GM08714 (cell line): ENCODE results near the gene ADIPOR1.
"Not testable (repeated sequence)": the region's sequence is repeated elsewhere in the genome, so short reads cannot be mapped to it uniquely, and the experiment has no call there.

Experiments
- H3K4me3 ChIP-seq: fragments of 200-500 bp; sonication (Bioruptor generic); 2 replicates; pipeline ENCODE4 v1.5.1; 2014; ENCODE audit warnings: mild to moderate bottlenecking, low read length, inconsistent platforms
- ZNF274 ChIP-seq: IDR thresholded peaks from 2 replicates; pipeline ENCODE4 v1.6.1; 2012; ENCODE audit warnings: mild to moderate bottlenecking, low read depth, low read length

ADIPOR1 gene

GRCh38 chr1:202961220-202961880, 3.2 kb upstream of the ADIPOR1 start:
- no peak for TF ChIP-seq ZNF274

GRCh38 chr1:202959276-202959620, 1.1 kb upstream of the ADIPOR1 start:
- H3K4me3 ChIP-seq = no peak overlapping the region
- TF ChIP-seq ZNF274 = no peak

More at GRCh38 chr1:202961220-202961880, 3.2 kb upstream of the ADIPOR1 start:
- no peak overlapping the region for H3K4me3 ChIP-seq

GRCh38 chr1:202958544-202959275, 598 bp upstream of the ADIPOR1 start:
- TF ChIP-seq ZNF274 = no peak
- H3K4me3 ChIP-seq = peak overlapping the region; percentile 67

- H3K4me3 ChIP-seq = peak overlapping the region; percentile 88
Observed at GRCh38 chr1:202956969-202957368, 1.1 kb downstream of the ADIPOR1 start.

GRCh38 chr1:202954057-202954745, 3.9 kb downstream of the ADIPOR1 start:
- no peak overlapping the region for H3K4me3 ChIP-seq
- no peak for TF ChIP-seq ZNF274

More at GRCh38 chr1:202956969-202957368, 1.1 kb downstream of the ADIPOR1 start:
- TF ChIP-seq ZNF274 = no peak

- H3K4me3 ChIP-seq = no peak overlapping the region
- no peak for TF ChIP-seq ZNF274
Observed at GRCh38 chr1:202953392-202953791, 4.7 kb downstream of the ADIPOR1 start.

GRCh38 chr1:202952818-202953217, 5.3 kb downstream of the ADIPOR1 start:
- H3K4me3 ChIP-seq = no peak overlapping the region
- TF ChIP-seq ZNF274 = no peak

- no peak for TF ChIP-seq ZNF274
- no peak overlapping the region for H3K4me3 ChIP-seq
Observed at GRCh38 chr1:202952099-202952498, 6.0 kb downstream of the ADIPOR1 start.

- no peak overlapping the region for H3K4me3 ChIP-seq
- TF ChIP-seq ZNF274 = no peak
Observed at GRCh38 chr1:202951437-202951836, 6.7 kb downstream of the ADIPOR1 start.

- no peak for TF ChIP-seq ZNF274
- H3K4me3 ChIP-seq = no peak overlapping the region
Observed at GRCh38 chr1:202945483-202945882, 12.6 kb downstream of the ADIPOR1 start.

GRCh38 chr1:202944438-202944921, 13.6 kb downstream of the ADIPOR1 start:
- no peak for TF ChIP-seq ZNF274
- no peak overlapping the region for H3K4me3 ChIP-seq

GRCh38 chr1:202942426-202942825, 15.7 kb downstream of the ADIPOR1 start:
- no peak for TF ChIP-seq ZNF274
- H3K4me3 ChIP-seq = no peak overlapping the region

- no peak overlapping the region for H3K4me3 ChIP-seq
- no peak for TF ChIP-seq ZNF274
Observed at GRCh38 chr1:202941372-202941771, 16.7 kb downstream of the ADIPOR1 start.

GRCh38 chr1:202940561-202940960, 17.6 kb downstream of the ADIPOR1 start:
- TF ChIP-seq ZNF274 = no peak
- H3K4me3 ChIP-seq = no peak overlapping the region

GRCh38 chr1:202938287-202938925, 19.7 kb downstream of the ADIPOR1 start:
- no peak for TF ChIP-seq ZNF274
- H3K4me3 ChIP-seq = no peak overlapping the region

GRCh38 chr1:202936409-202936808, 21.7 kb downstream of the ADIPOR1 start:
- not testable (repeated sequence) for H3K4me3 ChIP-seq
